Fibroblast of peridontal ligament (primary cell): ENCODE data around the gene SLCO2A1.

Experiments used
- DNase-seq: peaks from one replicate; pipeline ENCODE4 v3.0.0-alpha.2; 2010; ENCODE audit errors: extremely low read depth

Gene SLCO2A1

GRCh38 chr3:133884054-133884886 lies 145.5 kb downstream of the SLCO2A1 start:
- no peak for DNase-seq

DNA sequence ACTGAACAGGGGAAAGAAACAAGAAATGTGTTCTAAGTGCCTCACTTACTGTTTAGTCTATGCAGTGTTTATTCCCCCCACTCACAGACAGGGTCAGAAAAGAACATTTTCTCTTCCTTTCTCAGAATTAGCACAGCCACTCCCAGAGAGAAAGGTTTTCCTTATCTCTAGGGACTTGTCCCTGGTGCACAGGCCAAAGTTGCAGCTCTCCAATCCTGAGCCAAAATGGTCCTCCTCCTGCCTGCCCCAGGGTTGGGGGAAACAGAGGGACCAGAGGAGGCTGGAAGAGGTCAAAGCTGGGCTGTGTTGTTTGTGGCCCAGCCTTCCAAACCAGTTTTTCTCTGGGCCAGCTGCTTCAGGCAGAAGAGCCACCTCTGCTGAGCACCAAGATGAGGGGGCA lies 146.1 kb downstream of the SLCO2A1 start:
- DNase-seq = no peak

GRCh38 chr3:133882986-133883586 lies 146.6 kb downstream of the SLCO2A1 start:
- no peak for DNase-seq

GRCh38 chr3:133881939-133882825 lies 147.5 kb downstream of the SLCO2A1 start:
- no peak for DNase-seq

DNA sequence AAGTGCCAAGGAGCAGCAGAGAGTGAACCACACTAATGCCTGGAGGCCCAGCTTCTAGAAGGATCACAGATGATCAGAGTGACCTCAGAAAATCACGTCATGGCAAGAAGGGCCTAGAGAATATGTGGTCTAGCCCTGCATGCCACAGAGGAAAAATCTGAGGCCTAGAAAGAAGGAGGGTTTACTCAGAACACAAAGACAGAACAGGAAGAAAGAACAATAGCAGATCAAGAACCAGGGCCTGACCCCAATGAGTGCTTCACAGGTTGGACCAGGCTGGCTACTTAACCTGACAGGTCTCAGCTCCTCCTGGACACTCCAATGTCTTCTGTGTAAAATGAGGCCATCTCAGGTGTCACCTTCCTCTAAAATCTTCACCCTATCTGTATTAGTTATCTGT lies 148.2 kb downstream of the SLCO2A1 start:
- no peak for DNase-seq

GRCh38 chr3:133880886-133881455 lies 148.8 kb downstream of the SLCO2A1 start:
- no peak for DNase-seq

GRCh38 chr3:133880287-133880686 lies 149.4 kb downstream of the SLCO2A1 start:
- no peak for DNase-seq

DNA sequence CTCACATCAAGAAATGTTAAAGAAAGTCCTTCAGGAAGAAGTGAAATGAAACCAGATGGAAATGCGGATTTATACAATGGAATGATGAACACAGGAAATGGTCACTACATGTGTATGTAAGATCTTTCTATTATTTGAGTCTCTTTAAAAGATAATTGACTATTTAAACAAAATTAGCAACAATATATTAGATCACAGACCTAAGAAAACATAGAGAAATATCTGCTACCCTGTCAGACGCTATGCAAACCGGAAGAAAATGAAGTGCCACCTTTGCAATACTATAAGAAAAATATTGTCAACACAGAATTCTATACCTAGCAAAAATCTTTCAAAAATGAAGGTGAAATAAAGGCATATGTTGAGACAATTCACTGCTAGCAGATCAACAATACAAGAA lies 151.2 kb downstream of the SLCO2A1 start:
- no peak for DNase-seq
